H1 (cell line): ENCODE results near the gene TASP1.

Experiments
- EZH2 ChIP-seq: fragments of 200-600 bp; sonication (generic); IDR thresholded peaks from 2 replicates; pipeline ENCODE4 v1.7.1; 2012; ENCODE audit warnings: low read depth, mild to moderate bottlenecking, moderate library complexity, low read length, inconsistent platforms; ENCODE audit not compliant: severe bottlenecking
- RAD21 ChIP-seq, 2 experiments: IDR thresholded peaks in 1 of 2; conservative IDR thresholded peaks in 1 of 2; 2 replicates each; pipeline ENCODE4 v1.6.1; 2011; ENCODE audit warnings: low read depth in 2 of 2, low read length in 2 of 2, improper control_type of control experiment in 1 of 2, inconsistent platforms in 1 of 2, mild to moderate bottlenecking in 1 of 2, moderate library complexity in 1 of 2
- RNF2 ChIP-seq: fragments of 200-900, 300-1000 bp; sonication (generic); IDR thresholded peaks from 2 replicates; pipeline ENCODE4 v1.7.1; 2016; ENCODE audit warnings: borderline replicate concordance, low read depth, mild to moderate bottlenecking, antibody characterized with exemption, low read length; ENCODE audit not compliant: poor library complexity, severe bottlenecking; ENCODE audit errors: missing control alignments
- SIN3A ChIP-seq, 2 experiments: IDR thresholded peaks in 1 of 2; conservative IDR thresholded peaks in 1 of 2; 2 replicates each; pipeline ENCODE4 v1.6.1; 2011 to 2012; ENCODE audit warnings: low read length in 2 of 2, improper control_type of control experiment in 1 of 2, low read depth in 1 of 2, mild to moderate bottlenecking in 1 of 2
- SP1 ChIP-seq: IDR thresholded peaks from 2 replicates; pipeline ENCODE4 v1.6.1; 2011; ENCODE audit warnings: low read depth, low read length
- TAF1 ChIP-seq: IDR thresholded peaks from 2 replicates; pipeline ENCODE4 v1.6.1; 2011; ENCODE audit warnings: mild to moderate bottlenecking, low read depth, low read length
- ZNF274 ChIP-seq: IDR thresholded peaks from 2 replicates; pipeline ENCODE4 v1.7.0; 2012; ENCODE audit warnings: low read length, borderline replicate concordance; ENCODE audit errors: extremely low read depth
- TF ChIP-seq, protein P1 (sequence below), 3 experiments: IDR thresholded peaks; 1 replicate in 2 of 3; 2 replicates in 1 of 3; pipeline versions ENCODE4 v1.5.1 to v1.6.1; 2011; ENCODE audit warnings: low read length in 3 of 3, mild to moderate bottlenecking in 3 of 3, inconsistent platforms in 2 of 3, low read depth in 1 of 3, moderate library complexity in 1 of 3; ENCODE audit not compliant: insufficient read depth in 1 of 3; ENCODE audit errors: control extremely low read depth in 1 of 3

DNA sequence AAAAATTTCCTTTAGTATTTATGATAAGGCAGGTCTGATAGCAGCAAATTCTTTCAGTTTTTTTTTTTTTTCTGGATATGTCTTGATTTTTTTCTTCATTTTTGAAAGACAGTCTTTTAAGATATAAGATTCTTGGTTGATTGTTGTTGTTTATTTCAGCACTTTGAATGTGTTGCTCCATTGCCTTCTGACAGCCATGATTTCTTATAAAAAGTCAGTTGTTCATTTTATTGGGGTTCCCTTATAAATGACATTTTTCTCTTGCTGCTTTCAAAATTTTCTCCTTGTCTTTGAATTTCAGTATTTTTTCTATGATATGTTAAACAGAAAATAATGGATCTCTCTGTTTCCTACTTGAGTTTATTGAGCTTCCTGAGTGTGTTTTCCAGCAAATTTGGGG lies 265.3 kb downstream of the TASP1 start:
- TF ChIP-seq EZH2 = no peak
- no peak for TF ChIP-seq ZNF274
- TF ChIP-seq, protein P1, sequence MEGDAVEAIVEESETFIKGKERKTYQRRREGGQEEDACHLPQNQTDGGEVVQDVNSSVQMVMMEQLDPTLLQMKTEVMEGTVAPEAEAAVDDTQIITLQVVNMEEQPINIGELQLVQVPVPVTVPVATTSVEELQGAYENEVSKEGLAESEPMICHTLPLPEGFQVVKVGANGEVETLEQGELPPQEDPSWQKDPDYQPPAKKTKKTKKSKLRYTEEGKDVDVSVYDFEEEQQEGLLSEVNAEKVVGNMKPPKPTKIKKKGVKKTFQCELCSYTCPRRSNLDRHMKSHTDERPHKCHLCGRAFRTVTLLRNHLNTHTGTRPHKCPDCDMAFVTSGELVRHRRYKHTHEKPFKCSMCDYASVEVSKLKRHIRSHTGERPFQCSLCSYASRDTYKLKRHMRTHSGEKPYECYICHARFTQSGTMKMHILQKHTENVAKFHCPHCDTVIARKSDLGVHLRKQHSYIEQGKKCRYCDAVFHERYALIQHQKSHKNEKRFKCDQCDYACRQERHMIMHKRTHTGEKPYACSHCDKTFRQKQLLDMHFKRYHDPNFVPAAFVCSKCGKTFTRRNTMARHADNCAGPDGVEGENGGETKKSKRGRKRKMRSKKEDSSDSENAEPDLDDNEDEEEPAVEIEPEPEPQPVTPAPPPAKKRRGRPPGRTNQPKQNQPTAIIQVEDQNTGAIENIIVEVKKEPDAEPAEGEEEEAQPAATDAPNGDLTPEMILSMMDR (IDR thresholded peaks at IDR 0.05; ENCODE audit: control extremely low read depth in 1 of 3, insufficient read depth in 1 of 3, low read depth in 1 of 3, low read length in 3 of 3) = no peak
- TF ChIP-seq RAD21 (IDR thresholded peaks at IDR 0.05 in 1 of 2, conservative IDR thresholded peaks at IDR 0.05 in 1 of 2; ENCODE audit: low read depth in 2 of 2, low read length in 2 of 2) = no peak
- no peak for TF ChIP-seq SIN3A (conservative IDR thresholded peaks at IDR 0.05 in 1 of 2, IDR thresholded peaks at IDR 0.05 in 1 of 2; ENCODE audit: low read depth in 1 of 2, low read length in 2 of 2)
- no peak for TF ChIP-seq TAF1
- no peak for TF ChIP-seq SP1
- no peak for TF ChIP-seq RNF2
